Neural progenitor cell (in vitro differentiated cells): ENCODE measurements around the gene CEMIP2. TPM values are rescaled to one million over a fixed set of nuclear protein-coding genes. Genes with fewer than 3 reads are reported as not detected.

Experiments
- DNase-seq: peaks from one replicate; pipeline ENCODE4 v3.0.0-alpha.2; 2016; ENCODE audit warnings: low spot score
- H2AFZ ChIP-seq: fragments of 200-600 bp; sonication (generic); replicated peaks from 2 replicates; pipeline ENCODE4 v1.6.1; 2016; ENCODE audit warnings: antibody characterized with exemption
- H3F3A ChIP-seq: fragments of 200-600 bp; sonication (generic); 2 replicates; pipeline ENCODE4 v1.6.1; 2016; ENCODE audit warnings: antibody characterized with exemption, low read depth
- H3K27ac ChIP-seq: fragments of 200-600 bp; sonication (generic); 2 replicates; pipeline ENCODE4 v1.5.1; 2016; ENCODE audit warnings: mild to moderate bottlenecking
- H3K27me3 ChIP-seq: fragments of 200-600 bp; sonication (generic); 2 replicates; pipeline ENCODE4 v1.6.1; 2016; ENCODE audit warnings: mild to moderate bottlenecking, moderate library complexity
- H3K36me3 ChIP-seq: fragments of 200-600 bp; sonication (generic); 2 replicates; pipeline ENCODE4 v1.5.1; 2016
- H3K4me1 ChIP-seq: fragments of 200-600 bp; sonication (generic); 2 replicates; pipeline ENCODE4 v1.6.1; 2016; ENCODE audit warnings: mixed run types
- H3K4me2 ChIP-seq: fragments of 200-600 bp; sonication (generic); 2 replicates; pipeline ENCODE4 v1.6.1; 2016
- H3K4me3 ChIP-seq: fragments of 200-600 bp; sonication (generic); 2 replicates; pipeline ENCODE4 v1.5.1; 2016
- H3K79me2 ChIP-seq: fragments of 200-600 bp; sonication (generic); 2 replicates; pipeline ENCODE4 v1.6.1; 2016; ENCODE audit warnings: low read depth
- H3K9ac ChIP-seq: fragments of 200-600 bp; sonication (generic); 2 replicates; pipeline ENCODE4 v1.6.1; 2016
- H3K9me3 ChIP-seq: fragments of 200-600 bp; sonication (generic); 2 replicates; pipeline ENCODE4 v1.5.1; 2016; ENCODE audit warnings: low read depth
- H4K20me1 ChIP-seq: fragments of 200-600 bp; sonication (generic); 2 replicates; pipeline ENCODE4 v1.6.1; 2016; ENCODE audit warnings: low read depth
- H3K27ac Mint-ChIP-seq: 3 replicates; pipeline ENCODE4 v1.8.0; 2021; ENCODE audit warnings: mixed read lengths
- H3K27me3 Mint-ChIP-seq: 2 replicates; pipeline ENCODE4 v1.8.0; 2022; ENCODE audit warnings: low read depth, mild to moderate bottlenecking, inconsistent platforms, moderate library complexity, mixed read lengths; ENCODE audit not compliant: insufficient read depth
- H3K36me3 Mint-ChIP-seq: 3 replicates; pipeline ENCODE4 v1.8.0; 2021; ENCODE audit warnings: mixed read lengths
- H3K4me1 Mint-ChIP-seq: 3 replicates; pipeline ENCODE4 v1.8.0; 2021; ENCODE audit warnings: mixed read lengths
- H3K4me3 Mint-ChIP-seq: 3 replicates; pipeline ENCODE4 v1.8.0; 2021; ENCODE audit warnings: mild to moderate bottlenecking, moderate library complexity, mixed read lengths
- H3K9me3 Mint-ChIP-seq: 3 replicates; pipeline ENCODE4 v1.8.0; 2020; ENCODE audit warnings: mixed read lengths
- CTCF ChIP-seq: fragments of 200-600 bp; sonication (generic); IDR thresholded peaks from 2 replicates; pipeline ENCODE4 v1.5.1; 2017; ENCODE audit warnings: antibody characterized with exemption, mild to moderate bottlenecking
- EZH2 ChIP-seq: fragments of 200-600 bp; sonication (generic); IDR thresholded peaks from 2 replicates; pipeline ENCODE4 v1.6.1; 2017; ENCODE audit warnings: antibody characterized with exemption, mild to moderate bottlenecking, moderate library complexity
- EZH2phosphoT487 ChIP-seq: fragments of 200-600 bp; sonication (generic); IDR thresholded peaks from 2 replicates; pipeline ENCODE4 v1.6.1; 2017; ENCODE audit warnings: antibody characterized with exemption
- total RNA-seq: library from RNA; depleted of rRNA; stranded (reverse); fragments of >200 nt; gene quantifications from 2 replicates; pipeline ENCODE4 v1.2.3, GENCODE V29; 2015; ENCODE audit warnings: low replicate concordance

CEMIP2 gene
- total RNA-seq, 1 donor from 2014 or later = 218 TPM

GRCh38 chr9:71744754-71745521 lies 23.4 kb downstream of the CEMIP2 start:
- Histone ChIP-seq H4K20me1 (peaks cover 94% of the 10 kb centered on the region), H3K27me3 (no peaks in the 10 kb centered on the region), H3K79me2 (peaks cover 100% of the 10 kb centered on the region), H3K27ac (peak overlapping the region; percentile 61), H3K9ac (no peak overlapping the region), H3K4me2 (peak overlapping the region; percentile 15), H3K9me3 (no peaks in the 10 kb centered on the region), H3K4me1 (peaks cover 9% of the 10 kb centered on the region), H2AFZ (no peak overlapping the region), H3F3A (no peaks in the 10 kb centered on the region), H3K4me3 (no peak overlapping the region), H3K36me3 (peaks cover 48% of the 10 kb centered on the region)
- Mint-ChIP-seq H3K4me1 (no peaks in the 10 kb centered on the region), H3K36me3 (peaks cover 73% of the 10 kb centered on the region), H3K4me3 (no peak overlapping the region), H3K9me3 (no peaks in the 10 kb centered on the region), H3K27me3 (peaks cover 6% of the 10 kb centered on the region), H3K27ac (no peak overlapping the region)
- DNase-seq = no peak
- TF ChIP-seq CTCF (no peak), EZH2 (no peak), EZH2phosphoT487 (no peak)

- H2AFZ ChIP-seq = no peak overlapping the region
- H3K27me3 Mint-ChIP-seq = peaks cover 6% of the 10 kb centered on the region
- H3K4me1 ChIP-seq = peaks cover 7% of the 10 kb centered on the region
- no peak overlapping the region for H3K9ac ChIP-seq
- no peak overlapping the region for H3K4me2 ChIP-seq
- no peaks in the 10 kb centered on the region for H3K27me3 ChIP-seq
- H3K36me3 Mint-ChIP-seq = peaks cover 74% of the 10 kb centered on the region
- H3K79me2 ChIP-seq = peaks cover 100% of the 10 kb centered on the region
- no peaks in the 10 kb centered on the region for H3K9me3 Mint-ChIP-seq
- no peak for DNase-seq
- TF ChIP-seq EZH2phosphoT487 (no peak), CTCF (no peak), EZH2 (no peak)
- H3K27ac ChIP-seq = no peak overlapping the region
- no peak overlapping the region for H3K4me3 ChIP-seq
- H3F3A ChIP-seq = no peaks in the 10 kb centered on the region
- H3K27ac Mint-ChIP-seq = no peak overlapping the region
- no peaks in the 10 kb centered on the region for H3K4me1 Mint-ChIP-seq
- H4K20me1 ChIP-seq = peaks cover 92% of the 10 kb centered on the region
- no peaks in the 10 kb centered on the region for H3K9me3 ChIP-seq
- H3K36me3 ChIP-seq = peaks cover 43% of the 10 kb centered on the region
- H3K4me3 Mint-ChIP-seq = no peak overlapping the region
Measured at GRCh38 chr9:71743882-71744281, 24.4 kb downstream of the CEMIP2 start.

DNA sequence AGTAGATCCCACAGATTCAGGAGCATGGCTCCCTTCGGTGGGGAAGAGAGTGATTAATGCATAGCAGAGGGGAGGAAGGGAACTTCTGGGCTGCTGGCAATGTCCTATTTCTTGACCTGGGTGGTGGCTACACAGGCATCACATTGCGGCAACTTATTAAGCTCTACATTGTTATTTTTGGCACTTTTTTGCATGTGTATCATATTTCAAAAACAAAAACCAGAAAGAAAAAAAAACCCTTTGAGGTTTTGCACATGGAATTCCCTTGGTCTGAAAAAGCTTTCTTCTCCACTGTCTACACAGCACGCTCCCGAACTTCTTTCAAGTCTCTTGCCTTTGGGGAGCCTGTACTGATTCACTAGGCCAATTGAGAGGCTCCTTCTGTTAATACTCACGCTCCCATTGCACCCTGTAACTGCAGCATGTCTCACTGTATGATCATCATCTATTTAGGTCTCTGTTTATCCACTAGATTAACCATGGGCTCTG lies 25.1 kb downstream of the CEMIP2 start:
- Mint-ChIP-seq H3K4me1 (no peaks in the 10 kb centered on the region), H3K36me3 (peaks cover 72% of the 10 kb centered on the region), H3K9me3 (no peaks in the 10 kb centered on the region), H3K4me3 (no peak overlapping the region), H3K27me3 (peaks cover 6% of the 10 kb centered on the region), H3K27ac (no peak overlapping the region)
- Histone ChIP-seq H3K4me1 (peaks cover 7% of the 10 kb centered on the region), H3K36me3 (peaks cover 37% of the 10 kb centered on the region), H3K4me2 (no peak overlapping the region), H3F3A (no peaks in the 10 kb centered on the region), H4K20me1 (peaks cover 92% of the 10 kb centered on the region), H3K27ac (no peak overlapping the region), H3K9ac (no peak overlapping the region), H3K79me2 (peaks cover 100% of the 10 kb centered on the region), H2AFZ (no peak overlapping the region), H3K27me3 (no peaks in the 10 kb centered on the region), H3K9me3 (no peaks in the 10 kb centered on the region), H3K4me3 (no peak overlapping the region)
- TF ChIP-seq EZH2phosphoT487 = no peak
- no peak for TF ChIP-seq EZH2
- TF ChIP-seq CTCF = no peak
- DNase-seq = no peak
